Neutrophil (primary cell): ENCODE measurements around the gene ZNF446.
"Not testable (repeated sequence)": the region's sequence is repeated elsewhere in the genome, so short reads cannot be mapped to it uniquely, and the experiment has no call there.

ENCODE experiments used
- H3K27ac ChIP-seq: fragments of 200-600 bp; sonication (generic); 2 replicates; pipeline ENCODE4 v1.5.1; 2016; ENCODE audit warnings: mild to moderate bottlenecking, moderate library complexity
- H3K27me3 ChIP-seq: fragments of 200-600 bp; sonication (generic); 2 replicates; pipeline ENCODE4 v1.6.0; 2016; ENCODE audit warnings: mild to moderate bottlenecking
- H3K36me3 ChIP-seq: fragments of 200-600 bp; sonication (generic); 2 replicates; pipeline ENCODE4 v1.5.1; 2017
- H3K4me1 ChIP-seq, 2 experiments: fragments of 200-600 bp in 1 of 2; sonication (generic) in 1 of 2; 1 replicate in 1 of 2; 2 replicates in 1 of 2; pipeline versions ENCODE4 v1.5.1 to v1.6.1; 2013 to 2016; ENCODE audit warnings: low read depth in 1 of 2, low read length in 1 of 2, mild to moderate bottlenecking in 1 of 2, moderate library complexity in 1 of 2; ENCODE audit not compliant: control insufficient read depth in 1 of 2, insufficient read depth in 1 of 2
- H3K4me3 ChIP-seq, 2 experiments: fragments of 200-600 bp in 1 of 2; sonication (generic) in 1 of 2; 1 replicate in 1 of 2; 2 replicates in 1 of 2; pipeline ENCODE4 v1.5.1; 2013 to 2016; ENCODE audit warnings: low read depth in 1 of 2, low read length in 1 of 2, mild to moderate bottlenecking in 1 of 2, moderate library complexity in 1 of 2
- H3K9me3 ChIP-seq: fragments of 200-600 bp; sonication (generic); 2 replicates; pipeline ENCODE4 v1.5.1; 2016
- CTCF ChIP-seq: fragments of 200-600 bp; sonication (generic); IDR thresholded peaks from 2 replicates; pipeline ENCODE4 v1.5.1; 2016; ENCODE audit warnings: antibody characterized with exemption

ZNF446 gene

GRCh38 chr19:58499021-58499927, 23.1 kb downstream of the ZNF446 start:
- peak overlapping the region; percentile 69 to 71 for H3K4me3 ChIP-seq
- peak; percentile 16 for TF ChIP-seq CTCF
- peak overlapping the region; percentile 79 for H3K27ac ChIP-seq

GRCh38 chr19:58500242-58500641, 24.1 kb downstream of the ZNF446 start:
- no peak for TF ChIP-seq CTCF
- Histone ChIP-seq H3K36me3 (no peaks in the 10 kb centered on the region), H3K4me3 (no peak overlapping the region), H3K27me3 (no peaks in the 10 kb centered on the region), H3K27ac (no peak overlapping the region), H3K4me1 (peaks cover 11% of the 10 kb centered on the region in 2 experiments), H3K9me3 (no peaks in the 10 kb centered on the region)

More at GRCh38 chr19:58499021-58499927, 23.1 kb downstream of the ZNF446 start:
- Histone ChIP-seq H3K4me1 (peaks cover 11% of the 10 kb centered on the region in 2 experiments), H3K9me3 (no peaks in the 10 kb centered on the region), H3K27me3 (no peaks in the 10 kb centered on the region), H3K36me3 (no peaks in the 10 kb centered on the region)

GRCh38 chr19:58507602-58508223, 31.6 kb downstream of the ZNF446 start:
- H3K4me1 ChIP-seq, H3K36me3 ChIP-seq, H3K9me3 ChIP-seq, H3K4me3 ChIP-seq, H3K27me3 ChIP-seq, H3K27ac ChIP-seq: not testable (repeated sequence)

DNA sequence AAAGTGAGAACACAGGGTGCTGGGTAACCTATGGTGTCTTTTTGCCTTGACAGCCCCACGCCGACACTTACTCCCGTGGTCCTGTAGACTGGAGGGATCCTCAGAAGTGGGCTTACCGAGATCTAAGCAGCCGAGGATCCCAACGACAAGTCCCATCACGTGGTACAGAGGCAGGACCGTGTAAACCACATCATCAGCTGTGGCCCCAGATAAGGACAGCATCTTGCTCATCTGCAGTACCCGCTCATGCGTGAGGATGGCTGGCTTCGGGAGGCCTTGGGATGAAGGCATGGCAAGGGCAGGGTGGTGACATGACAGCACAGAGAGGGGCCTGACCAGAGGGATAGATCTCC, 33.6 kb downstream of the ZNF446 start:
- Histone ChIP-seq H3K36me3 (peaks cover 12% of the 10 kb centered on the region), H3K9me3 (peaks cover 5% of the 10 kb centered on the region), H3K4me3 (no peak overlapping the region), H3K27me3 (no peaks in the 10 kb centered on the region), H3K27ac (no peak overlapping the region), H3K4me1 (peaks cover 10 to 13% of the 10 kb centered on the region in 2 experiments)
- no peak for TF ChIP-seq CTCF

DNA sequence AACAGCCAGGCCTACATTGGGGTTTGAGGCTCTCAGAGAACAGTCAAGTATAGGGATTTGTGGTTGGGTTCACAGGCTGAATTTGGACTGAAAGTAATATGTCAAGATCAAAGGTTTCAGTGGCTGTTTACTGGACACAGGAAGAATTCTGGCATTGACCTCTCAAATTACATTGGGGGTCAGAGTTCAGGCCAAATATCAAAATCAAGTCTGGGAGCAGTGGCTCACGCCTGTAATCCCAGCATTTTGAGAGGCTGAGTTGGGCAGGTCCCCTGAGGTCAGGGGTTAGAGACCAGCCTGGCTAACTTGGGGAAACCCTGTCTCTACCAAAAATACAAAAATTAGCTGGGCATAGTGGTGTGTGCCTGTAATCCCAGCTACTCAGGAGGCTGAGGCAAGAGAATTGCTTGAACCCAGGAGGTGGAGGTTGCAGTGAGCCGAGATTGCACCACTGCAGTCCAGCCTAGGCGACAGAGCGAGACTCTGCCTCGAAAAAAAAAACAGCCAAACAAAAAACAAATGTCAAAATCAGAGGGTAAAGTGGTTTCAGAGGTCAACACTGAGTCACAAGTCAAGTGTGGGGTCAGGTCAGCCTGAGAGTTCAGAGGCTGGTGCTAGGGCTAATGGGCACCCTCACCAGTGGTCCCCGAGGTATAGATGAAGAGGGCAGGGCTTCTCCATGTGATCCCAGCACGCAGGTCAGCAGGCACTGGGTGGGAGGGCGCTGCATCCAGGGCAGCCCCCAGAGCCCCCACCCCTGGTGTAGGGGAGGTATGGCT, 34.1 kb downstream of the ZNF446 start:
- no peak for TF ChIP-seq CTCF

More for the DNA sequence above, 34.1 kb downstream of the ZNF446 start:
- Histone ChIP-seq H3K4me3 (no peak overlapping the region), H3K9me3 (peaks cover 5% of the 10 kb centered on the region), H3K36me3 (peaks cover 12% of the 10 kb centered on the region), H3K27me3 (no peaks in the 10 kb centered on the region), H3K27ac (no peak overlapping the region), H3K4me1 (peaks cover 11 to 15% of the 10 kb centered on the region in 2 experiments)
